ENCODE data around the gene AKR1C2. TPM values are rescaled to one million over a fixed set of nuclear protein-coding genes. Genes with fewer than 3 reads are reported as not detected.

Gene AKR1C2
- total and polyA plus RNA-seq, 10 of the 15 experiments (the other 5 are each of a cell fraction or from before 2014, with no cell fraction given): 0.31 to 0.44 (median 0.36) TPM; not detected in 7

DNA sequence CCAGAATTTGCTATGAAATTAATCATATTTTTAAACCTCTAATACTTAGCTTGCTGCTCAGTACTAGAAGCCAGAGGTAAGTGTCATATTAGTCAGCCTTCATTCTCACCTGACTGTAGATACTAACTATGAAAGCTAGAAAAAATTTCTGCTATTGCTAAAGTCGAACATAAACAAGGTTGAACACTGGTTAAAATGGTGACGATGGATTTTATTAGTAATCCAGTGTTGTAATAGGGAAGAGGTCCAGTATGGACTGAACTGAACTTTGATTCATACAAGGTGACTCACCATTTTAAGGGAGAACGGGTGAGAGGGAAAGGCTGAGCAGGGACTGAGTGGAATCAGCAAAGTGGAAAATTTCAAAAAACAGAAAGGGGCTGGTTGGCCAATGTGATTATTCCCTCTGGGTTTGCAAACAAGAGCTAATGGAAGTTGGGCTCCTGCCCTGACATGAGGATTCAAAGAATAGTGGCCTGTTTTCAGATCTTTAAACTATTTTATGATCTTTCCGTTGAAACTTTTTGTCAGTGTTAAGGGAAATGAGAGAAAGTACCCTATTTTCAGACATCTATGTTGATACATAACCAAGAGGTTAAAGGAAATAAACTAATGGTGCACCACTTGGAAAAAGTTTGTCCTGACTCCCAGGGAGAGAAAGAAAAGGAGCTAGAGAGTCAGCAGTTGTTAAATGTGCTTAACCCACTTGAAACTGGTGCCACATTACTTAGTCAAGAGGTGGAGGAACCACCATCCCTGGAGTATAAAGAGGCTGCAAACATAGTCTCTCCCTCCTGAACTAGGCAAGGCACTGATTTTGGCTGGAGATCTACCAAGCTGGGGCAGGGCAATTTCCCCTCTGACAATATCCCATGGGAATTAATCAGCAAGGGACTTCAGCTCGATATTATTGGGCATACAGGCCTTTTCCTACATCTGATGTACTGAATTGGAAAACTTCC, 55.7 kb downstream of the AKR1C2 start:
- no peak overlapping the region for H3K4me3 ChIP-seq
- in situ Hi-C loops (cut with MboI) (no loop called here), intact Hi-C loops (cut with micrococcal nuclease; ENCODE audit: unreplicated experiment) (no loop called here)
- no peak for TF ChIP-seq PML (IDR thresholded peaks at IDR 0.05; ENCODE audit: low read length)
- TF ChIP-seq IKZF1 (conservative IDR thresholded peaks at IDR 0.05): no peak
- TF ChIP-seq RAD51 (IDR thresholded peaks at IDR 0.05): no peak
- no peak for TF ChIP-seq STAT3 (IDR thresholded peaks at IDR 0.05; ENCODE audit: low read depth, low read length)
- no peak for TF ChIP-seq SREBF1 (IDR thresholded peaks at IDR 0.05; ENCODE audit: low read length)
- TF ChIP-seq, protein P1, sequence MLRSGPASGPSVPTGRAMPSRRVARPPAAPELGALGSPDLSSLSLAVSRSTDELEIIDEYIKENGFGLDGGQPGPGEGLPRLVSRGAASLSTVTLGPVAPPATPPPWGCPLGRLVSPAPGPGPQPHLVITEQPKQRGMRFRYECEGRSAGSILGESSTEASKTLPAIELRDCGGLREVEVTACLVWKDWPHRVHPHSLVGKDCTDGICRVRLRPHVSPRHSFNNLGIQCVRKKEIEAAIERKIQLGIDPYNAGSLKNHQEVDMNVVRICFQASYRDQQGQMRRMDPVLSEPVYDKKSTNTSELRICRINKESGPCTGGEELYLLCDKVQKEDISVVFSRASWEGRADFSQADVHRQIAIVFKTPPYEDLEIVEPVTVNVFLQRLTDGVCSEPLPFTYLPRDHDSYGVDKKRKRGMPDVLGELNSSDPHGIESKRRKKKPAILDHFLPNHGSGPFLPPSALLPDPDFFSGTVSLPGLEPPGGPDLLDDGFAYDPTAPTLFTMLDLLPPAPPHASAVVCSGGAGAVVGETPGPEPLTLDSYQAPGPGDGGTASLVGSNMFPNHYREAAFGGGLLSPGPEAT (IDR thresholded peaks at IDR 0.05; ENCODE audit: low read depth): no peak
- no peak for TF ChIP-seq IRF4 (IDR thresholded peaks at IDR 0.05; ENCODE audit: low read depth, low read length)
- TF ChIP-seq POLR2A (IDR thresholded peaks at IDR 0.05; ENCODE audit: low read depth, low read length): no peak
- ChIA-PET SMC1A (ENCODE audit: uncharacterized antibody, unreplicated experiment) (no interaction called here), POLR2A (no interaction called here), CTCF (no interaction called here), RAD21 (ENCODE audit: unreplicated experiment) (no interaction called here)
- no peaks in the 10 kb centered on the region for H3K9me3 ChIP-seq (replicated peaks; ENCODE audit: control insufficient read depth, insufficient read depth, low read length)
- no peak overlapping the region for H3K9ac ChIP-seq (ENCODE audit: control insufficient read depth, insufficient read depth, low read length)
- FAIRE-seq: no peak
- H3K79me2 ChIP-seq (ENCODE audit: control insufficient read depth, insufficient read depth, low read length): no peaks in the 10 kb centered on the region
- H3K4me2 ChIP-seq (ENCODE audit: control insufficient read depth, insufficient read depth): no peak overlapping the region
- WGBS (ENCODE audit: insufficient coverage, insufficient replicate concordance, low lambda C conversion rate, missing lambda C conversion rate): under 1% methylated on average over 5 of the region's 5 CpGs
- DNase-seq (ENCODE audit: low read depth, low spot score): no peak
- H3K4me1 ChIP-seq (ENCODE audit: control insufficient read depth, insufficient read depth, low read length): no peaks in the 10 kb centered on the region
- H3K27me3 ChIP-seq (replicated peaks in 1 of 2; ENCODE audit: control insufficient read depth in 2 of 2, insufficient read depth in 2 of 2, low read length in 1 of 2): no peaks in the 10 kb centered on the region
- no peak overlapping the region for H2AFZ ChIP-seq (ENCODE audit: control insufficient read depth, low read depth, low read length)
- no peak for ATAC-seq
- H4K20me1 ChIP-seq (ENCODE audit: control insufficient read depth, insufficient read depth): no peaks in the 10 kb centered on the region
- no TSS peak for BruUV-seq (replicated peaks)
- no peak overlapping the region for H3K27ac ChIP-seq (ENCODE audit: control insufficient read depth, insufficient read depth)
- no peaks in the 10 kb centered on the region for H3K36me3 ChIP-seq (ENCODE audit: control insufficient read depth in 2 of 2, insufficient read depth in 2 of 2, low read length in 1 of 2)

Data from GM12878 (cell line).